ENCODE measurements around the gene SLCO3A1. TPM values are rescaled to one million over a fixed set of nuclear protein-coding genes. Genes with fewer than 3 reads are reported as not detected.

Gene SLCO3A1
- total and polyA plus RNA-seq, 2 of the 8 experiments (the other 6 are each of a cell fraction or from before 2014, with no cell fraction given) = 15.1 to 20.4 TPM

GRCh38 chr15:91849749-91850161 is 3.8 kb upstream of the SLCO3A1 start:
- DNase-seq (ENCODE audit: low read depth in 1 of 2, low spot score in 2 of 2) = no peak
- peak; percentile 55 for FAIRE-seq
- no peak overlapping the region for H2BK5ac ChIP-seq (ENCODE audit: low read depth, low read length)
- no peak overlapping the region for H3K4ac ChIP-seq (replicated peaks; ENCODE audit: insufficient read length, low read depth, low read length)
- no peaks in the 10 kb centered on the region for H3K9me3 ChIP-seq (ENCODE audit: insufficient read depth in 2 of 2, low read depth in 1 of 2, low read length in 1 of 2)
- no peak overlapping the region for H3K23ac ChIP-seq (ENCODE audit: insufficient read length)
- no peak overlapping the region for H4K5ac ChIP-seq (ENCODE audit: insufficient read length, low read depth, low read length)
- WGBS, 2 experiments (ENCODE audit: extremely low coverage in 1 of 2, insufficient coverage in 1 of 2, insufficient read length in 1 of 2, insufficient replicate concordance in 2 of 2, low coverage in 1 of 2, low lambda C conversion rate in 2 of 2, missing lambda C conversion rate in 1 of 2) = 94% methylated on average over 7 of the region's 7 CpGs; no CpG with 5 or more reads in 1 of the 2 experiments
- H3K4me1 ChIP-seq (replicated peaks in 1 of 4; ENCODE audit: control insufficient read depth in 3 of 4, insufficient read depth in 4 of 4, low read length in 3 of 4) = peaks cover 2 to 4% (median 4%) of the 10 kb centered on the region in 4 experiments; a peak in 5 of 7 replicates
- H3K27ac ChIP-seq (ENCODE audit: low read depth, low read length) = no peak overlapping the region
- peaks cover 7% of the 10 kb centered on the region; the same call in 1 of the 2 replicates for H3K23me2 ChIP-seq (ENCODE audit: low read depth, low read length)
- H4K20me1 ChIP-seq (replicated peaks in 1 of 2; ENCODE audit: control insufficient read depth in 1 of 2, insufficient read depth in 2 of 2, low read length in 2 of 2) = peaks cover 0 to 3% of the 10 kb centered on the region in 2 experiments
- H3K56ac ChIP-seq (replicated peaks; ENCODE audit: insufficient read length, low read depth, low read length) = no peak overlapping the region
- peaks cover 0 to 7% (median 6%) of the 10 kb centered on the region in 4 experiments; a peak in 3 of 7 replicates for H3K27me3 ChIP-seq (replicated peaks in 1 of 4; ENCODE audit: control insufficient read depth in 3 of 4, extremely low read depth in 1 of 4, insufficient read depth in 3 of 4, low read length in 3 of 4)
- H3K18ac ChIP-seq (ENCODE audit: extremely low read depth, low read length) = no peak overlapping the region
- ChIA-PET POLR2A (ENCODE audit: partially characterized antibody) (no interaction called here), CTCF (ENCODE audit: partially characterized antibody) (interaction anchor here (0.6 to 10.9 kb wide), 24 partner anchors 9 to 551 kb away, joined by 3 to 118 read pairs (median 4); no protein-coding TSS in a partner anchor)
- no peak overlapping the region for H3K4me2 ChIP-seq (ENCODE audit: insufficient read depth in 1 of 2, low read depth in 2 of 2, low read length in 2 of 2)
- no peak overlapping the region for H2BK15ac ChIP-seq (ENCODE audit: low read length)
- H4K8ac ChIP-seq (ENCODE audit: extremely low read depth, insufficient read depth, low read length) = no peak overlapping the region
- no peak overlapping the region for H3K14ac ChIP-seq (ENCODE audit: insufficient read length)
- TF ChIP-seq CTCF (IDR thresholded peaks at IDR 0.05; ENCODE audit: control extremely low read depth in 1 of 3, insufficient read depth in 1 of 3, low read depth in 1 of 3, low read length in 3 of 3) = peak in 2 of 3 experiments; percentile 38 to 59; a peak in 2 of 4 replicates
- TF ChIP-seq CREB1 (IDR thresholded peaks at IDR 0.05) = no peak
- peak; percentile 31 to 45; a peak in 3 of 4 replicates for TF ChIP-seq RAD21 (IDR thresholded peaks at IDR 0.05 in 1 of 2, conservative IDR thresholded peaks at IDR 0.05 in 1 of 2; ENCODE audit: low read depth in 2 of 2, low read length in 2 of 2)
- H2BK20ac ChIP-seq (ENCODE audit: low read length) = no peak overlapping the region
- no peak overlapping the region for H2AFZ ChIP-seq (ENCODE audit: low read length)
- no peak overlapping the region for H2BK12ac ChIP-seq (ENCODE audit: low read depth, low read length)
- H4K91ac ChIP-seq (replicated peaks; ENCODE audit: insufficient read length, low read length) = no peak overlapping the region
- no peaks in the 10 kb centered on the region for H3K79me1 ChIP-seq (ENCODE audit: low read depth, low read length)
- no peak overlapping the region for H2AK5ac ChIP-seq (ENCODE audit: low read depth, low read length)
- no peaks in the 10 kb centered on the region for H3K79me2 ChIP-seq (ENCODE audit: control insufficient read depth in 1 of 2, insufficient read depth in 2 of 2, low read length in 2 of 2)
- no peak overlapping the region for H3K9ac ChIP-seq (replicated peaks in 1 of 4; ENCODE audit: extremely low read depth in 1 of 4, low read depth in 3 of 4, low read length in 3 of 4)
- H3K36me3 ChIP-seq (ENCODE audit: control insufficient read depth in 2 of 4, insufficient read depth in 4 of 4, low read length in 3 of 4) = no peaks in the 10 kb centered on the region
- H3K4me3 ChIP-seq (ENCODE audit: extremely low read depth in 1 of 4, insufficient read depth in 2 of 4, low read depth in 3 of 4, low read length in 4 of 4) = no peak overlapping the region
- H2BK120ac ChIP-seq (replicated peaks; ENCODE audit: low read depth, low read length) = no peak overlapping the region
